ENCODE measurements around the gene ATP9B.

GRCh38 chr18:79275992-79276391 lies 206.8 kb downstream of the ATP9B start:
- TF ChIP-seq CTCF (IDR thresholded peaks at IDR 0.05) (no peak), POLR2A (IDR thresholded peaks at IDR 0.05) (no peak)

Measured in right lobe of liver (tissue), 4 donors.